AG04449 (cell line): ENCODE data around the gene ARRDC5.
"Not testable (repeated sequence)": the region's sequence is repeated elsewhere in the genome, so short reads cannot be mapped to it uniquely, and the experiment has no call there.

Experiments used
- CTCF ChIA-PET: fragments of 350-600 bp; formaldehyde crosslinking; extraction: SDS; loops from one replicate; lab custom pipeline; 2021; ENCODE audit warnings: antibody characterized with exemption; lab: Yijun Ruan, JAX
- POLR2A ChIA-PET: fragments of 400-600, 350-600 bp; formaldehyde crosslinking; extraction: SDS; loops from one replicate; lab custom pipeline; 2020; ENCODE audit warnings: antibody characterized with exemption, inconsistent platforms; lab: Yijun Ruan, JAX
- DNase-seq: peaks from one replicate; pipeline ENCODE4 v3.0.0-alpha.2; 2010; ENCODE audit warnings: low read depth, low spot score
- H3K4me3 ChIP-seq: 2 replicates; pipeline ENCODE4 v1.5.1; 2011; ENCODE audit warnings: low read depth, mild to moderate bottlenecking, control low read depth, low read length
- TF ChIP-seq, protein P1 (sequence below): IDR thresholded peaks from one replicate; pipeline ENCODE4 v1.5.1; 2011; ENCODE audit warnings: mild to moderate bottlenecking, moderate library complexity, low read length, control low read depth, inconsistent platforms; ENCODE audit not compliant: insufficient read depth; ENCODE audit errors: missing control alignments

The ARRDC5 gene

GRCh38 chr19:4908781-4909155, 6.1 kb upstream of the ARRDC5 start:
- no peak for DNase-seq
- ChIA-PET CTCF (interaction anchor here (1.5 kb wide), 1 partner anchor 124 kb away, joined by 3 read pairs; no protein-coding TSS in a partner anchor), POLR2A (no interaction called here)
- TF ChIP-seq, protein P1, sequence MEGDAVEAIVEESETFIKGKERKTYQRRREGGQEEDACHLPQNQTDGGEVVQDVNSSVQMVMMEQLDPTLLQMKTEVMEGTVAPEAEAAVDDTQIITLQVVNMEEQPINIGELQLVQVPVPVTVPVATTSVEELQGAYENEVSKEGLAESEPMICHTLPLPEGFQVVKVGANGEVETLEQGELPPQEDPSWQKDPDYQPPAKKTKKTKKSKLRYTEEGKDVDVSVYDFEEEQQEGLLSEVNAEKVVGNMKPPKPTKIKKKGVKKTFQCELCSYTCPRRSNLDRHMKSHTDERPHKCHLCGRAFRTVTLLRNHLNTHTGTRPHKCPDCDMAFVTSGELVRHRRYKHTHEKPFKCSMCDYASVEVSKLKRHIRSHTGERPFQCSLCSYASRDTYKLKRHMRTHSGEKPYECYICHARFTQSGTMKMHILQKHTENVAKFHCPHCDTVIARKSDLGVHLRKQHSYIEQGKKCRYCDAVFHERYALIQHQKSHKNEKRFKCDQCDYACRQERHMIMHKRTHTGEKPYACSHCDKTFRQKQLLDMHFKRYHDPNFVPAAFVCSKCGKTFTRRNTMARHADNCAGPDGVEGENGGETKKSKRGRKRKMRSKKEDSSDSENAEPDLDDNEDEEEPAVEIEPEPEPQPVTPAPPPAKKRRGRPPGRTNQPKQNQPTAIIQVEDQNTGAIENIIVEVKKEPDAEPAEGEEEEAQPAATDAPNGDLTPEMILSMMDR = no peak
- no peak overlapping the region; the same call in 1 of the 2 replicates for H3K4me3 ChIP-seq

DNA sequence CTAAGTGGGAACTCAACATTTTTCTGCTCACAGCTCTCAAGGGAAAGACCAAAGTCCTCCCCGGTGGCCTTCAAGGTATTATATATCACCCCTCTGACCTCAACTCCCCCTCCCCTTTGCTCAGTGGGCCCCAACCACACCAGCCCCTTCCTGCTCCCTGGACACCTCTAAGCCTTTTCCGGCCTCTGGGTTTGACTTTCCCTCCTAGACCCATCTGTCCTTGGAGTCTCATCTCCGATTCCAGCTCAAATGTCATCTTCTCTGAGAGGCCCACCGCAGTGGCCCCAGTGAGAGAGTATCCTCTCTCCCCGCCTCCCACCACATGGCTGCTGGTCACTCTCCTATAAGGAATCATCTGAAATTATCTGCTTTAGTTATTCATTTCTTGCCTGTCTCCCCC, 5.7 kb upstream of the ARRDC5 start:
- no peak for DNase-seq
- ChIA-PET POLR2A (no interaction called here), CTCF (interaction anchor here (1.5 kb wide), 1 partner anchor 125 kb away, joined by 3 read pairs; no protein-coding TSS in a partner anchor)
- TF ChIP-seq, protein P1 = no peak
- H3K4me3 ChIP-seq = no peak overlapping the region

GRCh38 chr19:4906963-4907362, 4.3 kb upstream of the ARRDC5 start:
- no peak overlapping the region for H3K4me3 ChIP-seq
- ChIA-PET CTCF (interaction anchor here (1.5 to 3.4 kb wide), 2 partner anchors 97 to 126 kb away, joined by 3 to 18 read pairs; no protein-coding TSS in a partner anchor), POLR2A (no interaction called here)
- DNase-seq = no peak
- TF ChIP-seq, protein P1 = no peak

- no peak for DNase-seq
- TF ChIP-seq, protein P1 = no peak
- H3K4me3 ChIP-seq = no peak overlapping the region
- ChIA-PET POLR2A (no interaction called here), CTCF (interaction anchor here (3.4 kb wide), 1 partner anchor 95 kb away, joined by 18 read pairs; no protein-coding TSS in a partner anchor)
Measured at GRCh38 chr19:4904481-4904880, 1.8 kb upstream of the ARRDC5 start.

DNA sequence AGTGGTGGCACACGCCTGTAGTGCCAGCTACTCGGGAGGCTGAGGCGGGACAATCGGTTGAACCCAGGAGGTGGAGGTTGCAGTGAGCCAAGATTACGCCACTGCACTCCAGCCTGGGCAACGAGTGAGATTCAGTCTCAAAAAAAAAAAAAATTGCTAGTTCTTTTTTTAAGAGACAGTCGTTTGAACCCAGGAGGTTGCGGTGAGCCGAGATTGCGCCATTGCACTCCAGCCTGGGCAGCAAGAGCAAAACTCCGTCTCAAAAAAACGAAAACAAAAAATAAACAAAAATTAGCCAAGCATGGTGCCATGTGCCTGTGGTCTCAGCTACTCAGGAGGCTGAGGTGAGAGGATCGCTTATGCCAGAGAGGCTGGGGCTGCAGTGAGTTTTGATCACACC, 1.8 kb downstream of the ARRDC5 start:
- CTCF ChIA-PET = interaction anchor here (2.1 kb wide), 1 partner anchor 11 kb away, joined by 8 read pairs; no protein-coding TSS in a partner anchor
- H3K4me3 ChIP-seq, DNase-seq, POLR2A ChIA-PET: not testable (repeated sequence)

DNA sequence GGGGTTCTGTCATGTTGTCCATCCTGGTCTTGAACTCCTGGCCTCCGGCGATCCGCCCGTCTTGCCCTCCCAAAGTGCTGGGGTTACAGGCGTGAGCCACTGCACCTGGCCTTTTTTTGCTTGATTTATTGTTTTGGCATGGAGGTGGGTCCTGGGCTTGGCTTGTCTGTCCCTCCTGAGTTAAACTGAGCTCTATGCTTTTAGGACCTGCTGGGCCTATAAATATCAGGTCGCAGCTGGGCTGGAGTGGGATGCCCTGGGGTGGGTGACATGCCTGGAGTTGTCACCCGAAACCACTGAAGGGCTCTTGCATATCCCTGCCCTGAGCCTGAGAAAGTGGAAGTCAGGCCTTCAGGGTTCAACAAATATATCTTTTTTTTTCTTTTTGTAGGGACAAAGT, 5.5 kb downstream of the ARRDC5 start:
- no peak overlapping the region for H3K4me3 ChIP-seq
- POLR2A ChIA-PET = interaction anchor here (0.7 kb wide), 1 partner anchor 31 kb away, joined by 3 read pairs; no protein-coding TSS in a partner anchor
- no peak for DNase-seq
- TF ChIP-seq, protein P1 = no peak
- CTCF ChIA-PET = interaction anchor here (0.8 to 3.3 kb wide), 3 partner anchors 15 to 151 kb away, joined by 3 to 19 read pairs (median 4); no protein-coding TSS in a partner anchor

DNA sequence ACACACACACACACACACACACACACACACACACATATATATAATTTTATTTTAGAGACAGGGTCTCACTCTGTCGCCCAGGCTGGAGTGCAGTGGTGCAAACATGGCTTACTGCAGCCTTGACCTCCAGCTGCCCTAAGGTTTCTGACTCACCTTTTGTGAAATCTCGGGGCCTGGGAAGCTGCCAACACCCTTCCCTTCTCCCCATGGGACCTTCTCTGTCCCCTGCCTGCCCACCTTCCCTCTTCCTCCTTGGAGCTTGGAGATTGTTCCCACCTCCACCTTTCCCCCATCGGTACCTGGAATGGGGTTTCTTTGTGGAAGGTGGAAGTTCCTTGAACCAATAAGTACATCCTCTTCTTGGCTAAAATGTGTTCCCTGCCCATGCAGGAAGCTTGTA, 6.3 kb downstream of the ARRDC5 start:
- ChIA-PET CTCF (interaction anchor here (0.8 to 3.3 kb wide), 2 partner anchors 24 to 152 kb away, joined by 3 to 19 read pairs; no protein-coding TSS in a partner anchor), POLR2A (no interaction called here)
- no peak overlapping the region for H3K4me3 ChIP-seq
- TF ChIP-seq, protein P1 = no peak
- DNase-seq = no peak

- POLR2A ChIA-PET, CTCF ChIA-PET, DNase-seq, H3K4me3 ChIP-seq: not testable (repeated sequence)
Measured at GRCh38 chr19:4892962-4893361, 9.7 kb downstream of the ARRDC5 start.
